IPS-NIHi11 (cell line): ENCODE measurements around the gene SCTR.

Experiments
- DNase-seq: peaks from one replicate; pipeline ENCODE4 v3.0.0; 2012; ENCODE audit warnings: mixed read lengths, low spot score

The SCTR gene

GRCh38 chr2:119474371-119475224 is 49.7 kb downstream of the SCTR start:
- no peak for DNase-seq

DNA sequence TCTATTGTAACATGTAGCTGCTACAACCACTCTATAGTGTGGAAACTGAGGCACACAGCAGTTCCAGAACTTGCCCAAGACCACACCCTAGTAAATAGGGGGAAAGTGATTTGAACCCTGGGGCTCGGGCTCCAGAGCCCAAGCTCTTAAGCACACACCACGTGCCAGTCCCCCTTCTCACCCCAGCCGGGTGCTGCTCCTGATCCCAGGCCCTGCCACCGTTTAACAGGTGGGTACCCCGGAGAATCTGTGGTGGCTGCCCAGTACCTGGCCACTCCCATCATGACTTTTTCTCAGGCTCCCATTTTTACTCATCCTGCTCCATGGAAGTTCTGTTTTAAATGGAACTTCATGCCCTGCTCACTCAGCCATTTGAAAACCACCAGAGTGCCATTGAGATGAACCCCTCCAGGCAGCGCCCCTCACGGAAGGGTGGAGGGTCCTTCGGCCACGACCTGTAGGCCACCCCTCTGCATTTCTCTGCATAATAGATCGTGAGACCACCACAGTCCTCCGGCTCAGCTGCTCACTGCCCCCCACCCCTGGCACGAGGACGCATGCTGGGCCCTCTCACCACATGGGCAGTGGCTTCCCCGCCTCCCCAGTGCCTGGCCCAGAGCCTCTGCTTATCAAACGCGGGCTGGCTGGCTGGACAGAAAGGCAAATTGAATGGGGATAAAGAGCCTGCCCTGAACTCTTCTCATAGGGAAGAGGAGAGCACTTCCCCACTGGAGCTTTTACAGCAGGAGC is 50.5 kb downstream of the SCTR start:
- no peak for DNase-seq

DNA sequence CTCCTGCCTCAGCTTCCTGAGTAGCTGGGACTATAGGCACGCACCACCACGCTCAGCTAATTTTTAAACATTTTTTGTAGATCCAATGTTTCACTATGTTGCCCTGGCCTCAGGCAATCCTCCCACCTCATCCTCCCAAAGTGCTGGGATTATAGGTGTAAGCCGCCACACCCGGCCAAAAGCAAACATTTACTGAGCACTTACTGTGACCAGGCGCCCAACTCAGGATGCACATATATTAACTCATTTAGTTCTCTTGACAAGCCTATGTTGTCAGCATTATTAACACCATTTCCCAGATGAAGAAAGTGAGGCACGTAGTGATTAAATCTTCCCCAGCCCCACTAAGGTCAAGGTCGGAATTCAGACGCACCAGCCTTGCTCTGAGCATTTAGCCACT is 51.5 kb downstream of the SCTR start:
- DNase-seq, result no peak

DNA sequence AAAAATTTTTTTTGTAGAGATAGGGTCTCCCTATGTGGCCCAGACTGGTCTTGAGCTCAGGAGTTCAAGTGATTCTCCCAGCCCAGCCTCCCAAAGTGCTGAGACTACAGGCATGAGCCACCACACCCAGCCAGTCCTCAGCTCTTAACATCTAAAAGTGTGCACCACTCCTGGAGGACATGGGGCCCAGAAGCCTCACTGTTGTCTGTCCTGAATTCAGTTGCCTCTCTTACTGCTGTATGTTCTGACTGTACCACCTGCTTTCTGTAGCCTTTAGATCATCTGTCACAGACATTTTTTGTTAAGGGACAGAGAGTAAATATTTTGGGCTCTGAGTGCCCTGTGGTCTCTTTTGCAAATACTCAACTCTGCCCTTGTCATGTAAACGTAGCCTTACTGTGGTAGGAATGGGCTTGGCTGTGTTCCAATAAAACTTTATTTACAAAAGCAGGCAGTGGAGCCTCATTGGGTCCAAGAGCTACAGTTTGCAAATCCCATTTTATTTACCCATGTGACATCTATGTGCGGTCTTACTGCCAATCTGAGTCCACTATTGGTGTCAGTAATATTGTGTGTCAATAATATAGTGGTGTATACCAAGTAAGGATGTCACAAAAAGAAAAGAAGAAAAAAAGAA is 54.5 kb downstream of the SCTR start:
- DNase-seq, result no peak

DNA sequence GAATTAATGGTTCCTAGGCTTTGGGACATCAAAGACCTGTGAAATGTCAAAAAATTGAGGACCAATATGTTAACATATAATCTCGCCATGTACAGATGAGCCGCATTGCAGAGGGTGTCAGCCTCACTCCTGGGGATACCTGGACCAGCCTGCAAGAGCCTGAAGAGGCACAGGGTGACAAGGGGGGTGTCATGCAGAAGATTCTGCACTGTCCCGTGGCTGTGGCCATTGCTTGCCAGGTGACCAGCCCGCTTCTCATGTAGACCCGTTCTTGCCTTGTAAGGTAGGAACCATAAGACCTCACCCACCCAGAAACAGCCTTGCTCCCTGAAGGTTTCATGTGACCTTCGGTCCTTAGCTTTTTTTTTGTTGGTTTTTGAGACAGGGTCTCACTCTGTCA is 55.2 kb downstream of the SCTR start:
- DNase-seq, result no peak

GRCh38 chr2:119468154-119468955 is 55.9 kb downstream of the SCTR start:
- DNase-seq, result no peak

DNA sequence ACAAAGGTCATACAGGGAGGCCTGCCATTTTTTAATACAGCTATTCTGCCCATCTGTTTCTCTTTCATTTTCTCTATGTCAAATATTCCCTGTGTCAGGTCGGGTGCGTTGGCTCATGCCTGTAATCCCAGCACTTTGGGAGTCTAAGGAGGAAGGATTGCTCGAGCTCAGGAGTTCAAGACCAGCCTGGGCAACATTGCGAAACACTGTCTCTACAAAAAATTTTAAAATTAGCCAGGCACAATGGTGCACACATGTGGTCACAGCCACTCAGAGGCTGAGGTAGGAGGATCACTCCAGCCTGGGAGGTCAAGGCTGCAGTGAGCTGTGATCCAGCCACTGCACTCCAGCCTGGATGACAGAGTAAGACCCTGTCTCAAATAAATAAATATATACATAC is 57.9 kb downstream of the SCTR start:
- no peak for DNase-seq

DNA sequence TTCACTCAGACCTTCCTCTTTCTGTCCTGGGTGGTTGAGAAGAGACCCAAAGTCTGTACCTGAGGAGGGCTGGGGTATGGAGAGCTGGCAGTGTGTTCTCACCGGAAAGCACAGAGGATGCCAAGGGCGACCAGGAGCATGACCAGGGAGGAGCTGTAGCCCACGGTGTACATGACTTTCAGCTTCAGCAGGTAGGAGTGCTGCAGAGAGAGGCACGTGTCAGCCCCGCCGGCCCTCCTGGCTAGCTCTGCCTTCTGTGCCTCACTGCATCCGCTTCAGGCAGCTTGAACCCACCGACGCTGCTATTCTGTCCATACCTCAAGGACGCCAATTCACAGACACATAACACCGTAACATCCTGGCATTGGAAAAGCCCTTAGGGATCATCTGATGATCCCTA is 58.6 kb downstream of the SCTR start:
- DNase-seq, result no peak

- DNase-seq, result no peak
These were observed 59.3 kb downstream of the SCTR start for GRCh38 chr2:119464981-119465380.

DNA sequence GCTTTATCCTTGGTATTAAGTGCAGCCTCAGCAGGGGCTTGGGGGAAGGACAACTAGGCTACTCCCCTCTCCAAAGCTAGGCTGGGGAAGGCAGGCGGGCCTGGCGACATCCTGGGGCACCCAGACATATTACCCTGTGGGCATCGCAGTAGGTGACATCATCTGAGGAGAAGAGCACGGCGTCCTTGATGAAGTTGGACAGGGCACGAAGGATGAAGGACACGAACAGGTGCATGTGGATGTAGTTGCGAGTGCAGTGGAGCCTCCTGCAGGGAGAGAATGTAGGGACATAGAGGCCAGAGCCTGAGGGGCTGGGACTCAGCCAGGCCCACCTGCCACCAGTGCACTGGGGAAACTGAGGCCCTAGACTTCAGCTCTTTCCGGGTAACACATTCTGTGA is 60.3 kb downstream of the SCTR start:
- DNase-seq, result no peak

DNA sequence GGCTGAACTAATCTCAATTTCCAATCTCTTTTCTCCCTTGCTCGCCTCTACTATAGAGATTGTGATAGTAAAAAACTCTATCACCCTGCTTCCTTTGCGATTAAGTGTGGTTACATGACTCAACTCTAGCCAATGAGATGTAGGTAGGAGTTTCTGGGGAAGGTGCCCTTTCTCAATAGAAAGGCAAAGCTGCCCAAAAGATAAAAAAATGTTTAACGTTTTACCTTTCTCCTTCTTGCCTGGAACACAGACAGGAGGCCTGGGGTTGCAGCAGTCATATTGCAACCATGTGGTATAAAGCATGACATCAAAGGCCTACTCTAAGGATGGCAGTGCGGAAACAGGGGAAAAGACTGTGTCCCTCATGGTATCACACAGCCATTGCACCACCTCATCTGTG is 61.1 kb downstream of the SCTR start:
- no peak for DNase-seq

DNA sequence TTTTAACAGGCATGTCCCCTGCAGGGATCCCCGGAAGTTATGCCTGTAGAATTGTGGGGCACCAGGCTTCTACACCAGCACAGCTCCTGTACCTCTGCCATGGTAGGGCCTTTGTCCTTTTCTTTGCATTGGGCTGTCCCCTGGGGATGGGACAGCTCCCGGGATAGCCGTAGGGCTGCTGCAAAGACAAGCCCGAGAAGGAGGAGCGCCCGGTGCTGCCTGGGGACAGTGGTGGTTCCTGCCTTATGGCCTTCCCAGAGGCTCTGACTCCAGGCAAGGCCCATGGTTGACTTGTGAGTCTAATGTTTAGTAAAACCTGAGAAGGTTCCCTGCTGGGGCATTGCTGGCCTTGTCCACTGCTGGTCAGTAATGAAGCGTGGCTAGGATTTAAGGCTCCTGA is 61.7 kb downstream of the SCTR start:
- no peak for DNase-seq

- DNase-seq, result no peak
These were observed 62.5 kb downstream of the SCTR start for GRCh38 chr2:119461811-119462210.

DNA sequence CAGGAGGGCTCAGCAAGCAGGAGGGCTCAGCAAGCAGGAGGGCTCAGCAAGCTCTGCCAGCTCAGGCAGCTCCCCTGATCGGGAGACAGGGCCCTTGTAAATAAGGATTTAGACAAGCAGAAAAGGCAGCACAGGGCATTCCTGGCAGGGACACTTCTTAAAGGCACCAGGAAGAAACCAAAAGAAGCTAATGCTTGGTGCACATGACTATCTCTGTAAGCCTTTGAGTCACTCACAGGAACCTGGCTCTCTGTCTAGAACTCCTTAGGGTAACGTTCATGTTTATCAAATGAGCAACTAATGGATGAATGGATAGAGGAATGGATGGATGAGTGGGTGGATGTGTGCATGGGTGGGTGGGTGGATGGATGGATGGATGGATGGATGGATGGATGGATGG is 64.2 kb downstream of the SCTR start:
- DNase-seq, result no peak

DNA sequence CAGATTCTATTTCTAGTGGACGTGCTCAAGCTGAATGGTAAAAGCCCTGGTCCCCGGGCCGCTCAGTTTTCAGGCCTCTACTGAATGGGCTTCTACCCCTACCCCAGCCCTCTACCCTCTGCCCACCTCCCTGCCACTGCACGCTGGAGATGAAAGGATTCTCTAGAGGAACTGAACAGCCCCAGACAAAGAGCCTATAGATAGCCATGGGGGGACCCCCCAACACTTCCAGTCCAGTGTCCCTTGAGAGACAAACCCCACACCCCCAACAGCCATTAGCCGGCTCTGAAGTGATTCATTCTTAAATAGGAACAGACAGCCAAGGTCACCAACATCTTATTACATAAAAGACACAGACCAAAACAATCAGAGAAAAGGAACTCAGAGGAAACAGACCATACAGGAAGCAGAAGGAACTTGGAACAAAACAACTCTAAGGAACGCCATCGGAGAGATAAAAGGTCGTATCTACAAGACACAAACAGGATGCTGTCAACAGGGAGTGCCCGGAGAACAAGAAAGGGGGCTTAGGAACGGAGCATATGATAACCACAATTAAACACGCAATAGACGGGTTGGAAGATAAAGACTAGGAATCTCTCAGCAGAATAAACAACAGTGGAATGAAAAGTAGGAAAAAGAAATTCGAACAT is 69.1 kb downstream of the SCTR start:
- DNase-seq, result no peak

- no peak for DNase-seq
These were observed 70.2 kb downstream of the SCTR start for GRCh38 chr2:119453972-119454593.

GRCh38 chr2:119451336-119452050 is 72.8 kb downstream of the SCTR start:
- no peak for DNase-seq

DNA sequence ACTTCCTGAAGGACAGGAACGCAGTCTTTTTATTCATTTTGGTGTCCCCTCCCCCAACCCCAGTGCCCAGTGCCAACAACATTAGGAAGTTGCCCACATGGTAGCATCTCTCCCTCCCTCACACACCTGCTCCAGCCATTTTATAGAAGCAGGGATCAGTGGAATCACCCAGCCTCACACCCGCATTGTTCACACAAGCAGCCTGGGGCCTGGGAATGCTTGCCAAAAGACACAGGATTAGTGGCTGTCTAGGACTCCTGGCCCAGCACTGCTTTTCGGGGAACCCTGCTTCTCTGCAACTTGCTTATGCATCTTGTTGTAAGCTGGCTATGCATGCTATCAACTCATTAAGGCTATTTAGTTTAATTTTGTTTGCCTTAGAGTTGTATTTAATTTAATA is 74.8 kb downstream of the SCTR start:
- DNase-seq, result peak; percentile 42

DNA sequence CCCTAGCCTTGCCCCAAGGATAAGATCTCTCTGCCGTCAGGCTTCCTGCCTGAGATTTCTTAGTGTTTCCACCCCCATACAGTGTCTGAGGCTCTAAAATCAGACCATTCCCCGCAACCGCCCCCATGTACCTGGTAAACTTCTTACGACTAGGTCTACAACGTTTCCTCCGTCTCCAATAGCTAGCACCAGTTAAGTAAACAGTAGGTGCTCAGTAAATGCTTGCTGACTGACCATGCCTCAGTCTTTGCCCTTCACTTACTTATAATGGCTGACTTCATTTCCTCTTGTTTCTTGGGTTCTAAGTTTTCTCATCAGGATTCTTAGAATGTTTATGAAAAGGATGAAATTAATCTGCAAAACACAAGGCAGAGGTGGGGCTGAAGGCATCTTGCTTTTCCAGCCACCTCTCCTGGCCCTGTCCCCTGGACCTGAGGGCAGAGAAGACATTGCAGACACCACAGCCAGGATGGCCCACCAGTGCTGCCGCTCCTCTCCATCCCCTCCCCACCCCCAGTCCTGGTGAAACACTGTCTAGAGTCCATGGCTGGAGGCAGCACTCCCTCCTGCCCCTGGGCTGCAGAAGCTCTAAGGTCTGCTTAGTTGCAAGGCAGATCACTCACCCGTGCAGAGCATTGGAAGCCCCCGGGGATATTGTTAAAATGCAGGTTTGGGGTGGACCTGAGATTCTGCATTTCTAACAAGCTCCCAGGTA is 75.7 kb downstream of the SCTR start:
- DNase-seq, result no peak

DNA sequence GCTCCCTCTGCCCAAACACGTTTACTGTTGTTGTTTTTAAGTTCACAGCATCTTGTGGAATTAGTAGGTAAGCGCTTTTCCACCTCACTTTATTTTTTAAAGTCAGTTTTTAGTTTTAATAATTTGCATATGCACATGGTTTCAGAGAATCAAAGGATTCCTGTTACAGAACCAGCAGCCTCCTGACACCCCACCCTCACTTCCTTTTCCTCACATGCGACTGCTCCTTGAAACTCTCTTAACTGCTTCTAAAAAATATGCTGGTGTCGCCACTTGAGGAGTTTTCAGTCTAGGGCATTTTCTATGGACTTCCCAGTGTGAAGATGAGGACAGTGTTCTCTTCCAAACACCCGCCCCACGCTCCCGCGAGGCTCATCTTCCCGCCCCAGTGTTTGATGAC is 78.2 kb downstream of the SCTR start:
- no peak for DNase-seq
